Measurements from ENCODE around the gene KCNQ1. TPM values are rescaled to one million over a fixed set of nuclear protein-coding genes. Genes with fewer than 3 reads are reported as not detected.

The KCNQ1 gene
- total RNA-seq, 4 donors from 2014 or later: 0.89 to 2.2 (median 1.3) TPM

- 76% methylated on average over 6 of the region's 6 CpGs for WGBS
- no peak overlapping the region for H3K4me3 ChIP-seq
- peaks cover 12% of the 10 kb centered on the region for H3K9me3 ChIP-seq
- no peaks in the 10 kb centered on the region for H3K36me3 ChIP-seq
- H3K27me3 ChIP-seq: no peaks in the 10 kb centered on the region
- no peak for DNase-seq (ENCODE audit: low spot score in 2 of 2)
- no peaks in the 10 kb centered on the region for H3K4me1 ChIP-seq
- no peak for TF ChIP-seq POLR2AphosphoS5 (IDR thresholded peaks at IDR 0.05)
- TF ChIP-seq EP300 (IDR thresholded peaks at IDR 0.05): no peak
- TF ChIP-seq POLR2A (IDR thresholded peaks at IDR 0.05): no peak
- no peak for TF ChIP-seq CTCF (IDR thresholded peaks at IDR 0.05)
- H3K27ac ChIP-seq: no peak overlapping the region
These were observed 211.2 kb downstream of the KCNQ1 start for GRCh38 chr11:2655834-2656622.

GRCh38 chr11:2656859-2657258 is 212.1 kb downstream of the KCNQ1 start:
- no peak for TF ChIP-seq CTCF (IDR thresholded peaks at IDR 0.05)
- no peak for TF ChIP-seq POLR2AphosphoS5 (IDR thresholded peaks at IDR 0.05)
- TF ChIP-seq EP300 (IDR thresholded peaks at IDR 0.05): no peak
- no peak for TF ChIP-seq POLR2A (IDR thresholded peaks at IDR 0.05)
- WGBS: 88% methylated on average over 1 of the region's 1 CpG
- H3K9me3 ChIP-seq: peaks cover 16% of the 10 kb centered on the region

GRCh38 chr11:2657697-2658284 is 213.0 kb downstream of the KCNQ1 start:
- Histone ChIP-seq H3K36me3 (no peaks in the 10 kb centered on the region), H3K9me3 (peaks cover 16% of the 10 kb centered on the region), H3K4me1 (no peaks in the 10 kb centered on the region), H3K27me3 (no peaks in the 10 kb centered on the region), H3K27ac (no peak overlapping the region), H3K4me3 (no peak overlapping the region)
- DNase-seq (ENCODE audit: low spot score in 2 of 2): no peak
- TF ChIP-seq CTCF (IDR thresholded peaks at IDR 0.05) (no peak), POLR2A (IDR thresholded peaks at IDR 0.05) (no peak), POLR2AphosphoS5 (IDR thresholded peaks at IDR 0.05) (no peak), EP300 (IDR thresholded peaks at IDR 0.05) (no peak)
- 91% methylated on average over 8 of the region's 8 CpGs for WGBS

More at GRCh38 chr11:2656859-2657258, 212.1 kb downstream of the KCNQ1 start:
- Histone ChIP-seq H3K27ac (no peak overlapping the region), H3K36me3 (no peaks in the 10 kb centered on the region), H3K27me3 (no peaks in the 10 kb centered on the region), H3K4me1 (no peaks in the 10 kb centered on the region), H3K4me3 (no peak overlapping the region)
- no peak for DNase-seq (ENCODE audit: low spot score in 2 of 2)

- no peak for DNase-seq (ENCODE audit: low spot score in 2 of 2)
- 92% methylated on average over 2 of the region's 2 CpGs for WGBS
- H3K36me3 ChIP-seq: no peaks in the 10 kb centered on the region
- no peak for TF ChIP-seq CTCF (IDR thresholded peaks at IDR 0.05)
- TF ChIP-seq POLR2AphosphoS5 (IDR thresholded peaks at IDR 0.05): no peak
- TF ChIP-seq EP300 (IDR thresholded peaks at IDR 0.05): no peak
- no peak for TF ChIP-seq POLR2A (IDR thresholded peaks at IDR 0.05)
- no peaks in the 10 kb centered on the region for H3K27me3 ChIP-seq
- no peak overlapping the region for H3K27ac ChIP-seq
- H3K4me1 ChIP-seq: no peaks in the 10 kb centered on the region
- peaks cover 11% of the 10 kb centered on the region for H3K9me3 ChIP-seq
- H3K4me3 ChIP-seq: no peak overlapping the region
These were observed 215.6 kb downstream of the KCNQ1 start for GRCh38 chr11:2660357-2660939.
